ENCODE results near the gene RIPOR2. TPM values are rescaled to one million over a fixed set of nuclear protein-coding genes. Genes with fewer than 3 reads are reported as not detected.

RIPOR2 gene
- total RNA-seq, 1 experiment from 2014 or later = 0.47 TPM

DNA sequence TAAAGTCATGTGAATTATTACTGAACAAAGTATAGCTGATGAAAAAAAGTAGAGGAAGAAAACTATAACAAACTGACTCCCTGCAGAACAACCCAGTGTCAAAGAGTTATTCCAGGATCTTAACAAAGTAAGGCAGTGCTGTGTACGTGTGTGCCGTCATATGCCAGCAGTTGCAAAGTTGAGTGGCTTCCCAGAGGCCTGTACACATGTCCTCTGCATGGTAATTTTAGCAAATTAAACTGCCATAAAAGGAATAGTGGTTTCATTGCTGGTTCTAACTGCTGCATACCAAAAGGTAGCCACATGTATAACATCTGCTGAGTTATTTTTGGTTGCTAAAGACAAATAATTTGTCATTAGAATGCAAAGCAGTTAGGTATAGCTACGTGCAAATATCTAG is 44.8 kb downstream of the RIPOR2 start:
- CTCF ChIA-PET = no interaction called here
- Mint-ChIP-seq H3K36me3 (ENCODE audit: insufficient read depth, unreplicated experiment) (no peaks in the 10 kb centered on the region), H3K9me3 (ENCODE audit: low read depth, unreplicated experiment) (no peaks in the 10 kb centered on the region), H3K27ac (ENCODE audit: unreplicated experiment) (no peak overlapping the region), H3K4me3 (ENCODE audit: low read depth, unreplicated experiment) (no peak overlapping the region), H3K27me3 (ENCODE audit: unreplicated experiment) (peaks cover 19% of the 10 kb centered on the region), H3K4me1 (ENCODE audit: low read depth, unreplicated experiment) (no peaks in the 10 kb centered on the region)
- TF ChIP-seq, protein P1, sequence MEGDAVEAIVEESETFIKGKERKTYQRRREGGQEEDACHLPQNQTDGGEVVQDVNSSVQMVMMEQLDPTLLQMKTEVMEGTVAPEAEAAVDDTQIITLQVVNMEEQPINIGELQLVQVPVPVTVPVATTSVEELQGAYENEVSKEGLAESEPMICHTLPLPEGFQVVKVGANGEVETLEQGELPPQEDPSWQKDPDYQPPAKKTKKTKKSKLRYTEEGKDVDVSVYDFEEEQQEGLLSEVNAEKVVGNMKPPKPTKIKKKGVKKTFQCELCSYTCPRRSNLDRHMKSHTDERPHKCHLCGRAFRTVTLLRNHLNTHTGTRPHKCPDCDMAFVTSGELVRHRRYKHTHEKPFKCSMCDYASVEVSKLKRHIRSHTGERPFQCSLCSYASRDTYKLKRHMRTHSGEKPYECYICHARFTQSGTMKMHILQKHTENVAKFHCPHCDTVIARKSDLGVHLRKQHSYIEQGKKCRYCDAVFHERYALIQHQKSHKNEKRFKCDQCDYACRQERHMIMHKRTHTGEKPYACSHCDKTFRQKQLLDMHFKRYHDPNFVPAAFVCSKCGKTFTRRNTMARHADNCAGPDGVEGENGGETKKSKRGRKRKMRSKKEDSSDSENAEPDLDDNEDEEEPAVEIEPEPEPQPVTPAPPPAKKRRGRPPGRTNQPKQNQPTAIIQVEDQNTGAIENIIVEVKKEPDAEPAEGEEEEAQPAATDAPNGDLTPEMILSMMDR (IDR thresholded peaks at IDR 0.05; ENCODE audit: unreplicated experiment) = no peak
- BruUV-seq (replicated peaks) = no TSS peak
- intact Hi-C loops (cut with micrococcal nuclease; ENCODE audit: unreplicated experiment) = no loop called here
- DNase-seq = no peak

- Mint-ChIP-seq H3K4me1 (ENCODE audit: low read depth, unreplicated experiment) (no peaks in the 10 kb centered on the region), H3K27ac (ENCODE audit: unreplicated experiment) (no peak overlapping the region), H3K9me3 (ENCODE audit: low read depth, unreplicated experiment) (no peaks in the 10 kb centered on the region), H3K36me3 (ENCODE audit: insufficient read depth, unreplicated experiment) (no peaks in the 10 kb centered on the region), H3K4me3 (ENCODE audit: low read depth, unreplicated experiment) (no peak overlapping the region), H3K27me3 (ENCODE audit: unreplicated experiment) (peaks cover 19% of the 10 kb centered on the region)
- CTCF ChIA-PET = no interaction called here
- TF ChIP-seq, protein P1 (IDR thresholded peaks at IDR 0.05; ENCODE audit: unreplicated experiment) = no peak
- DNase-seq = no peak
- BruUV-seq (replicated peaks) = no TSS peak
- intact Hi-C loops (cut with micrococcal nuclease; ENCODE audit: unreplicated experiment) = no loop called here
Measured at GRCh38 chr6:24890471-24890870, 45.3 kb downstream of the RIPOR2 start.

GRCh38 chr6:24888715-24889370 is 46.9 kb downstream of the RIPOR2 start:
- no peaks in the 10 kb centered on the region for H3K36me3 Mint-ChIP-seq (ENCODE audit: insufficient read depth, unreplicated experiment)
- peaks cover 11% of the 10 kb centered on the region for H3K27me3 Mint-ChIP-seq (ENCODE audit: unreplicated experiment)
- CTCF ChIA-PET = interaction anchor here (0.6 to 2.6 kb wide), 4 partner anchors 14 to 129 kb away, joined by 3 to 8 read pairs (median 4); no protein-coding TSS in a partner anchor
- TF ChIP-seq, protein P1 (IDR thresholded peaks at IDR 0.05; ENCODE audit: unreplicated experiment) = no peak
- BruUV-seq (replicated peaks) = no TSS peak
- H3K9me3 Mint-ChIP-seq (ENCODE audit: low read depth, unreplicated experiment) = no peaks in the 10 kb centered on the region
- no peak for DNase-seq
- H3K27ac Mint-ChIP-seq (ENCODE audit: unreplicated experiment) = no peak overlapping the region
- intact Hi-C loops (cut with micrococcal nuclease; ENCODE audit: unreplicated experiment) = no loop called here
- H3K4me1 Mint-ChIP-seq (ENCODE audit: low read depth, unreplicated experiment) = no peaks in the 10 kb centered on the region
- no peak overlapping the region for H3K4me3 Mint-ChIP-seq (ENCODE audit: low read depth, unreplicated experiment)

- DNase-seq = no peak
- no peak overlapping the region for H3K4me3 Mint-ChIP-seq (ENCODE audit: low read depth, unreplicated experiment)
- peaks cover 10% of the 10 kb centered on the region for H3K4me1 Mint-ChIP-seq (ENCODE audit: low read depth, unreplicated experiment)
- no peak overlapping the region for H3K27ac Mint-ChIP-seq (ENCODE audit: unreplicated experiment)
- TF ChIP-seq, protein P1 (IDR thresholded peaks at IDR 0.05; ENCODE audit: unreplicated experiment) = no peak
- H3K27me3 Mint-ChIP-seq (ENCODE audit: unreplicated experiment) = no peaks in the 10 kb centered on the region
- intact Hi-C loops (cut with micrococcal nuclease; ENCODE audit: unreplicated experiment) = no loop called here
- H3K9me3 Mint-ChIP-seq (ENCODE audit: low read depth, unreplicated experiment) = no peaks in the 10 kb centered on the region
- CTCF ChIA-PET = interaction anchor here (1.4 to 2.6 kb wide), 2 partner anchors 103 to 130 kb away, joined by 3 to 8 read pairs; no protein-coding TSS in a partner anchor
- no peaks in the 10 kb centered on the region for H3K36me3 Mint-ChIP-seq (ENCODE audit: insufficient read depth, unreplicated experiment)
- BruUV-seq (replicated peaks) = no TSS peak
Measured at GRCh38 chr6:24887545-24888140, 48.1 kb downstream of the RIPOR2 start.
